CD4-positive, alpha-beta T cell treated with Interleukin-15 for 1 hour (primary cell): ENCODE data around the gene KCNJ10.

Experiments used
- DNase-seq: peaks from one replicate; pipeline ENCODE4 v3.0.0-alpha.2; 2020

The KCNJ10 gene

DNA sequence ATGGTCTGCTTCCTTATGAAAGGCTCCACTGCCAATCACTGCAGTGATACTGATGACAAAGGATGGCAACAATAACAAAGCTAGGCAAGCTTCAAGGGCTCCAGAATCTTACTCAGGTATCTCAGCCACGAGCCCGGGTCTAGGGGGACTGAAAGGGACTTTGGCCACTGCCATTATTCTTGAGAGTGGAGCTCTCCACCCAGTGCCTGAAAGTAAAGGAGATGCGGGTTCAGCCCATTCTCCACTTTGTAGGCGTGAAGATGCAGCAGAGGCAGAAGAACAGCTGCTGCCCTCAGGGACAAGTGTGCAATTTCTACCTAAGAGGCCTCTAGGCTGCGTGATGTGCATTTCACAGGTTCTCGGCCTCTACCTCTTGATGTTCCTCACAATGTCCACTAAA, 84.5 kb downstream of the KCNJ10 start:
- no peak for DNase-seq

DNA sequence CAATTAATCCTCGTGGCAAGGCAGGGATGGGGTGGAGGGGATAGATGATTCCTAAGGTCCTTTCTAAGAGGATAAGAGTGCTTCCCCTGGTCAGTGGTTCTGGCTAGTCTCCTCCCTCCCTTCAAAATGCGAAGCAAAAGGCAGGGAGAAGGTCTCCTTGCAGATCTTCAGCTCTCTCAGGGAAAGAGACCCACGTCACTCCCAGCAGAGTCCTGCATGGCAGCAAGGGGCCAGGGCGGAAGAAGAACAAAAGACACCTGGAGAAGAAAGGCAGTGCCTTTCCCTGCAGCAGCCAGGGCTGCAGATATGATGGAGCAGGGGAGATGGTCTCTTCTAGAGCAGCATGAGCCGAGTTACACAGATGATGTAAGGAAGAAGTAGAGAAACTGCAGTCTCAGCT, 86.3 kb downstream of the KCNJ10 start:
- DNase-seq, result no peak

DNA sequence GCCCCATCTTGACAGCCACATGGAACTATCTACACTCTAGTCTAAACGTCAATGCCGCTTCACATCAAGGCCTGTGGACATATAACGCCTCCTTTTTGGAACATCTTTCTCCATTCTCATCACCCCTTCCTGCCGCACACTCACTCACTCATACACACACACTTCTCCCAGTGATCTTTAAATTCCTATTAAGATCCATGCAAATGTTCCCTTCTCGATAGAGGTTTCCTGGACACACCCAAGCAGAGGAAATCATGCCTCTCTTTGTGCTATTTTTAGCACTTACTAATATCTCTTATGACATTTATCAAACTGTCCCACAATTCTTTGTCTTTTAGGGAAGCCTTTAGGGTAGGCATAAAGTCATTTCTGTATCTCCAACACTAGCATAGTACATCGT, 87.7 kb downstream of the KCNJ10 start:
- no peak for DNase-seq

GRCh38 chr1:159981351-159982055, 88.5 kb downstream of the KCNJ10 start:
- DNase-seq, result no peak

DNA sequence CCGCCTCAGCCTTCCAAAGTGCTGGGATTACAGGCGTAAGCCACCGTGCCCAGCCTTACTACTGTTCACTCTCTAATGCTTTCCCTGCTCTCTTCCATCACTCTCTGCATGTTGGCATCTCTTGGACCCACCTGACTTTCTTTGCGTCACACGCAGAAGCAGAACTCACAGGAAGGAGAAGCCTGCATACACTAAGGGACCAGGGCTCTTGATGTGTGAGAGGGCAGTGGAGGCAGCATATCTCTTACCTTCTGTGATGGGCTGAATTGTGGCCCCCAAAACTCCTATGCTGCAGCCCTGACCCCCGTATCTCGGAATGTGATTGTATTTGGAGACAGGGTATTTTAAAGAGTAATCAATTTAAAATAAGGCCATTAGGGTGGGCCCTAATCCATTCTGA, 89.2 kb downstream of the KCNJ10 start:
- no peak for DNase-seq

DNA sequence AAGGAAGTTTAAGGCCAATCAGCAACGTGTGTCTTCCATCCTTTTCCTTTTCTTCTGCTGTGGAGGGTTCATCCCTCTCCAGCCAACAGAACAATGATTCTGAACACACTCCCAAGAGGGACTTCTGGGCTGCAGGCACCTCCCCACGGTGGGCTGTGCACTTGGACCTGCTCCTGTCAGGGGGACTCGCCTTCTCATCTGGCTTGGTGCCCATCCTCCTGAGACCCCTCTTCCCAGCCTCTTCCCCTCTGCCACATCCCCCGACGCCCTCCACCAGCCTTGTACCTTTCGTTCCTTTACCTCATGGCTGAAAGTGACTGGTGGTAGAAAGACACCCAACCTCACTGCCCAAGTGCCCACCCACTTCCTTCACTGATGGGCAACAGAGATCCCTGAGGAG, 89.9 kb downstream of the KCNJ10 start:
- DNase-seq, result no peak

DNA sequence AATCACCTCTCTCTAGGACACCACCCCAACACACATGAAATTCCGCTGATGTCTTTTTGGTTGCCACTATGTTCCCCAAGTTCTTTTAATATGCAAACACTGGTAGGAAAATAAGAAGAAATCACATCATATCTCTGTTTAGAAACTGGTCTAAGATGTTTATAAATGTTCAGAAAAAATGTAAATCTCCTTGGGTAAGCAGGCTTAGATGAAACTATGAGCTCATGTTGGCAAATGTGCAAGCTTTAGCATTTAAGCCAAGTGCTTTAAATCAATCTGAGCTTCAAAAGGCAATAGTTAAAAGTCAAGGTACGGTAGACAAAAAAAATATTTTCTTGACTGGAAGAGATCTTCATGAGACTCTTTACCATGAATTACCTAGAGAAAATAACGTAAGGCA, 90.7 kb downstream of the KCNJ10 start:
- no peak for DNase-seq

DNA sequence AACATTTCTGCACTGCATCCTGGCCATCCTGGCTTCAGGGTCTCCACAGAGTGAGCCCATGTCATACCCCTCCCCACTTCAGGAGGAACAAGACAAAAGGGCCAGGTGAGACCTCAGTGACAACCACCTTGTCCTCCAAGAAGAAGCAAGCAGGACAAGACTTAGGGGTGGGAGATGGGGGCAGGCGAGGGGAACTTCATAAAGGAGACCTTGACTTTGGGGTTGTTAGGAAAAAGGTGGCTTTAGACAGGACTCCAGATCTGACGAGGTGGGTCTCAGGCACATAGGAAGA, 91.9 kb downstream of the KCNJ10 start:
- DNase-seq, result no peak

DNA sequence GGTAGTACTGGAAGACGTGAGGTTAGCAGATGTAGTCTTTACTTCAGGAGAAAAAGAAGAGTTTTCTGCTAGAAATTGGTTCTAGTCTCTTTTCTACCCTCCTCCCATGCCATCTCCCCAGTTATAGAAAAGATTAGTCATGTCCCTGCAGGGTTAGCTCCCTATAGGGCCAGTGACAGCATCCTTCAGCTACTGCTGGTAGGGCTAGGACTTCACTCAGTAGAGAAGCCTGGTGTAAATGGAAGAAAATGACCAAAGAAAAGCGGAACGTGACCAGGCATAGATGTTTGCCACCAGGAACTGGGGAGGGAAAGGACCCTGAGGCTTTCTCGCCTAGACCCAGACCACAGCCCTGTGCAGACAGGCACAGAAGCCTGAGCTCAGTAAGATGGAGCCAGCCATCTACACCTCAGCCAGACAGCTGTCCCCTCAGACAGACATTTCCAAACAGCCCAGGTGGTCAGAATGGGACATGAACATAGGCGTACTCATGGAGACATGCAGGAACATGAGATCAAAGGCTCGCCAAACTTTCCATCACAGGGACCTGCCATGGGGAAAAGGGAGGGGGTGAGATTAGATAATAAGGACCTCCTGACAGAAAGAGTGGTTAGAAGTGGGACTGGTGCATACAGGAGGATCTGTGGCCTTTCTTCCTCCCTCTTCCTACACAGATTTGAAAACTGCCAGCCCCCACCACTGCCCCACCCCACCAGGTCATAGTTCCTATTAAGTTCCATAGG, 92.4 kb downstream of the KCNJ10 start:
- no peak for DNase-seq

DNA sequence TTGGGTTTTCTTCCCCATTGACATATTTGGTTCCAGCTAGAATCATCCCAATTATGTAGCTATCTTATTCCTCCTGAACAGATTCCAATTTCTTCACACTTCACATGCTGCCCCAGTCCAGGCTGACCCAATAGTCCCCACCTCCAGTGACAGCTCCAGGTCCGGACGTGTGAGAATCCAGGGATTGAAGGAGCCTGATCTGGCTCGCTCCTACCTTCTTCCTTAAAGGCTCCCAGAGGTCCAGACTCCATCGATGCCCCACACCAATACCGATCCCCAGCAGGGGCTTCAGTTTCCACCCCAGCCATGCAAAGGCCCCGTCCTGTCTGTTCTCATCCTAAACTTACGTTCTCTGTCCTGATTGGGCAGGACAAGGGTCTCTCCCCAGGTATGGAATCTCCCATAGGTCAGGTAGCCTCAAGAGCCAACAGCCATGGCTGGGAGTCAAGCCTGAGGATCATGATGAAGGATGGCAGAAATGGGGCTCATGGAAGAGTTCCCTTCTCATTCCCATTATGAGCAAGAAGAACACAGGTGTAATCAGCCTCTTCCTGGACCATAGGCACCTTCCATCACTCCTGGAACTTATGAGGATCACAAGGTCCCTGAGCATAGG, 95.5 kb downstream of the KCNJ10 start:
- no peak for DNase-seq

- DNase-seq, result no peak
These were observed 96.5 kb downstream of the KCNJ10 start for GRCh38 chr1:159973350-159973940.

GRCh38 chr1:159972443-159973205, 97.3 kb downstream of the KCNJ10 start:
- no peak for DNase-seq

GRCh38 chr1:159970932-159971342, 99.0 kb downstream of the KCNJ10 start:
- DNase-seq, result no peak

DNA sequence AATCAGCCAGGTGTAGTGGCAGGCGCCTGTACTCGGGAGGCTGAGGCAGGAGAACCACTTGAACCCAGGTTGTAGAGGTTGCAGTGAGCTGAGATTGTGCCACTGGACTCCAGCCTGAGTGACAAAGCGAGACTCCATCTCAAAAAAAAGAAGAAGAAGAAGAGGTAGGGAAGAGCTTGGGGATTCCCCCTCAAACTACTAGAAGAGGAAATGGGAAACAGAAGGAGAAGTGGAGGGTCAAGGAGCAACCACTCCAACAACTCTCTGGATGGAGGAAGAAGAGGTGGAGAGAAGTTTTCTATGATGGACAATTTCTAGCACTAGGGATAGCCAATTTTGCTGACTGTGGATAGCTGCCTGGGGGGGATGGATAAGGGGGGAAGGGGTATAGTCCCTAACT, 101.1 kb downstream of the KCNJ10 start:
- no peak for DNase-seq

DNA sequence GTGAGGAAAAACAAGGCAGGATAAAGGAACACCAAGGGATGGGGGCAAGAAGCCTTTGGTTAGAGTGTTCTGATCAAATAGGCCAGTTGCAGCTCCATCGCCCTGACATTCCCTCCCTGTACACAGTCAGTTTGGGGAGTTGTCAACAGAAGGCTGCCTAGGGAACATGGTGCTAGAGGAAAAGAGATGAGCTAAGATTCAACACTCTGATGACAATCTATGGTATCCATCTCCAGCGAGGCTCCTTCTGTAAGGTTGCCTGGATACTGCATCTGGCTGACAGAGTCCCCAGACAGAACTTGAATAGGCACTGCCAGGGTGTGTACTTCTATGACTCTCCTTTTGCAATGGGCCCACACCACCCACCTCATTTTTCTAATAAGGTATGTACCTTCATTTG, 104.7 kb downstream of the KCNJ10 start:
- DNase-seq, result no peak

GRCh38 chr1:159964144-159964543, 105.8 kb downstream of the KCNJ10 start:
- DNase-seq, result no peak

DNA sequence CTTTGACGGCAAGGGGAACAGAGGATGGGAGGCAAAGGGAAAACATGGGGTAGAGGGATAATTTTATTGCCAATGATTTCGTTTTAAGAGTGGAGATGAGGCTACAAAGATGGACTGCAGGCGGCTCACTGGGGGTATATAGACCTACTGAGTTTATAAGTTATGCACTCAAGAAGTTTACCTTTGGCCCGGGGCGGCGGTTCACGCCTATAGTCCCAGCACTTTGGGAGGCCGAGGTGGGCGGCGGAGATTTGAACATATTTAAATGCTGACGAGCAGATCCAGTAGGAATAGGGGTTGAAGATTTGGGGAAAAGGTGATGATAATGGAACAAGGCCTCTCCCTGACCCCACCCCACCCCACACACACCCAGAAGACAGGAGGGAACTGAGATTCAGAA, 107.8 kb downstream of the KCNJ10 start:
- no peak for DNase-seq

- DNase-seq, result no peak
These were observed 108.3 kb downstream of the KCNJ10 start for GRCh38 chr1:159961636-159962035.

- no peak for DNase-seq
These were observed 109.1 kb downstream of the KCNJ10 start for GRCh38 chr1:159960721-159961381.

DNA sequence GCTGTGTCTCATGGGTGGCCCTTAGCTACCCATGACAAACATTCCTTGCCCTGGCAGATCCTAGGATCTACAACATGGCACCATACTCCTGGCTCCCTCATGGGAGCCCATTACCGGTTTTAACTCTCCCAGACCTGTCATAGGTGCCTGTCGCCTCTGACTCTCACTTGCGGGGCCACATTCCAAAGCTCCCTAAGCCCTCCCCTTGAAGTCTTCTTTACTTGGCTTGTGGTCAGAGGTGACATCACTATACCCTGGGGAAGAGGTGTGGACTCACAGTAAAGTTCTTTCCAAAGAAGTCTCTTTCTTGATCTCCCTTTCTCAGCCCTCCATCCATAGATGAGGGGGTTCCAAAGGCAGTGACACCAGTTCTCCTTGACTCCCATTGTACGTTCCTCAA, 110.5 kb downstream of the KCNJ10 start:
- DNase-seq, result no peak

DNA sequence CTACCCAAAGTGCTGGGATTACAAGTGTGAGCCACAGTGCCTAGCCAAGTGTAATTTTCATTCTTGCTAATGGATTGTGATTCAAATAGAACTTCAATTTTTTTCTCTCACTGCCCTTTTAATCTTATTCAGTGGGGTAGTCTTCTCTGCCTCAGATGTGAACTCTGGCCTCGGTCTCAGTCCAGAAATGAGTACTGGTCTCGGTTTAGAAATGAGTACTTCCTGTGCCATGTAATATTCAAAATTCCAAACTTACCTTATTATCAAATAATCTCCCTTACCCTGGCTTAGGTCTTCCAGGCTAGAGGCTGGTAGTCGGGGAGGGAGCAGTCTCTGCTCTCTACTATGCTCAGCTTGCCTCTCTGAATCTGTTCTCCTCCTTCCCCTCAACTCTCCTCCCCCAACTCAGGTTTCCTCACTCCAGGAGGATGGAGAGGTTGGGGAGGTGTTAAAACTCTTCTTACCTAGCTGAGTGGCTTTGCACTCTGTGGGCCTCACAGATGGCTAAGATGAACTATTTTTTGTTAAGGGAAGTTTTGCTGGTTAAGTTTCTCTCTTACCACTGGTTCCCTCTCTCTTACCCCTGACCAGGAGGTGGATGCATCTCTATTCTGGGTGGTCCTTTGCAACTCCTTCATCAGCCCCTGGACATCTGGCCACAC, 111.1 kb downstream of the KCNJ10 start:
- no peak for DNase-seq

GRCh38 chr1:159957824-159958268, 112.1 kb downstream of the KCNJ10 start:
- no peak for DNase-seq
